Peyer's patch (tissue), 4 donors: ENCODE measurements around the gene NIPA2. TPM values are rescaled to one million over a fixed set of nuclear protein-coding genes. Genes with fewer than 3 reads are reported as not detected.

Source experiments
- DNase-seq, 3 donors: peaks; one replicate each; pipeline ENCODE4 v3.0.0-alpha.2; 2017 to 2019
- H3K27ac ChIP-seq, 4 donors: fragments of 200-600 bp; sonication (generic); one replicate each; pipeline ENCODE4 v1.5.1; 2016 to 2019
- H3K27me3 ChIP-seq, 2 donors: fragments of 200-600 bp; sonication (generic); one replicate each; pipeline ENCODE4 v1.5.1; 2019
- H3K36me3 ChIP-seq, 3 donors: fragments of 200-600 bp; sonication (generic); one replicate each; pipeline ENCODE4 v1.5.1; 2016 to 2019
- H3K4me1 ChIP-seq, 4 donors: fragments of 200-600 bp; sonication (generic); one replicate each; pipeline ENCODE4 v1.5.1; 2016 to 2019
- H3K4me3 ChIP-seq, 4 donors: fragments of 200-600 bp; sonication (generic); 1 replicate in 3 of 4; 2 replicates in 1 of 4; pipeline ENCODE4 v1.5.1; 2016 to 2019; ENCODE audit warnings: mild to moderate bottlenecking in 1 of 4
- H3K9me3 ChIP-seq, 4 donors: fragments of 200-600 bp; sonication (generic); one replicate each; pipeline ENCODE4 v1.5.1; 2016 to 2019; ENCODE audit warnings: mild to moderate bottlenecking in 1 of 4
- CTCF ChIP-seq, 6 experiments: fragments of 450-650 bp in 4 of 6; fragments of 200-600 bp in 2 of 6; sonication (generic) in 1 of 6; IDR thresholded peaks; one replicate each; pipeline ENCODE4 v1.5.1; 2017 to 2019; ENCODE audit warnings: antibody characterized with exemption in 6 of 6, mild to moderate bottlenecking in 3 of 6, moderate library complexity in 1 of 6
- POLR2A ChIP-seq, 2 donors: fragments of 450-650 bp; IDR thresholded peaks; one replicate each; pipeline ENCODE4 v1.5.1; 2017; ENCODE audit warnings: antibody characterized with exemption in 2 of 2, mild to moderate bottlenecking in 2 of 2, moderate library complexity in 2 of 2
- total RNA-seq, 4 donors: library from RNA; depleted of rRNA; stranded (reverse); fragments of >200 nt; gene quantifications; one replicate each; pipeline ENCODE4 v1.1.0, GENCODE V29; 2016

The NIPA2 gene
- total RNA-seq, 4 donors from 2014 or later, result 46.4 to 79.7 (median 65.7) TPM

- DNase-seq, result no peak
- Histone ChIP-seq H3K9me3 (no peaks in the 10 kb centered on the region), H3K27me3 (no peaks in the 10 kb centered on the region), H3K4me1 (peaks cover 0 to 14% (median 0%) of the 10 kb centered on the region in 4 donors), H3K36me3 (peaks cover 0 to 34% (median 0%) of the 10 kb centered on the region in 3 donors), H3K4me3 (no peak overlapping the region), H3K27ac (no peak overlapping the region)
- no peak for TF ChIP-seq CTCF (IDR thresholded peaks at IDR 0.05)
- no peak for TF ChIP-seq POLR2A (IDR thresholded peaks at IDR 0.05)
Measured at GRCh38 chr15:22889146-22889818, 50.8 kb downstream of the NIPA2 start.

GRCh38 chr15:22890296-22890695 lies 51.8 kb downstream of the NIPA2 start:
- Histone ChIP-seq H3K9me3 (no peaks in the 10 kb centered on the region), H3K27ac (no peak overlapping the region), H3K4me3 (no peak overlapping the region), H3K4me1 (peaks cover 0 to 4% (median 0%) of the 10 kb centered on the region in 4 donors), H3K27me3 (no peaks in the 10 kb centered on the region), H3K36me3 (peaks cover 0 to 34% (median 0%) of the 10 kb centered on the region in 3 donors)
- no peak for DNase-seq
- no peak for TF ChIP-seq POLR2A (IDR thresholded peaks at IDR 0.05)
- TF ChIP-seq CTCF (IDR thresholded peaks at IDR 0.05), result no peak

GRCh38 chr15:22891426-22892210 lies 53.2 kb downstream of the NIPA2 start:
- H3K27me3 ChIP-seq, result no peaks in the 10 kb centered on the region
- TF ChIP-seq POLR2A (IDR thresholded peaks at IDR 0.05), result no peak
- no peak for TF ChIP-seq CTCF (IDR thresholded peaks at IDR 0.05)
- DNase-seq, result no peak
- H3K36me3 ChIP-seq, result peaks cover 0 to 34% (median 0%) of the 10 kb centered on the region in 3 donors
- H3K9me3 ChIP-seq, result no peaks in the 10 kb centered on the region
- no peak overlapping the region for H3K4me3 ChIP-seq
- H3K4me1 ChIP-seq, result no peaks in the 10 kb centered on the region
- H3K27ac ChIP-seq, result no peak overlapping the region

GRCh38 chr15:22892333-22892732 lies 53.9 kb downstream of the NIPA2 start:
- Histone ChIP-seq H3K27ac (no peak overlapping the region), H3K4me3 (no peak overlapping the region), H3K36me3 (peaks cover 0 to 35% (median 0%) of the 10 kb centered on the region in 3 donors), H3K27me3 (no peaks in the 10 kb centered on the region), H3K9me3 (no peaks in the 10 kb centered on the region), H3K4me1 (no peaks in the 10 kb centered on the region)
- TF ChIP-seq CTCF (IDR thresholded peaks at IDR 0.05), result no peak
- TF ChIP-seq POLR2A (IDR thresholded peaks at IDR 0.05), result no peak
- no peak for DNase-seq

GRCh38 chr15:22893081-22893480 lies 54.6 kb downstream of the NIPA2 start:
- no peak for DNase-seq
- peaks cover 0 to 38% (median 0%) of the 10 kb centered on the region in 3 donors for H3K36me3 ChIP-seq
- no peaks in the 10 kb centered on the region for H3K4me1 ChIP-seq
- H3K27me3 ChIP-seq, result no peaks in the 10 kb centered on the region
- H3K4me3 ChIP-seq, result no peak overlapping the region
- H3K9me3 ChIP-seq, result no peaks in the 10 kb centered on the region
- TF ChIP-seq CTCF (IDR thresholded peaks at IDR 0.05), result no peak
- TF ChIP-seq POLR2A (IDR thresholded peaks at IDR 0.05), result no peak
- H3K27ac ChIP-seq, result no peak overlapping the region
